Right lobe of liver (tissue), 4 donors: ENCODE measurements around the gene ADAM30.

Experiments used
- POLR2A ChIP-seq: fragments of 450-650 bp; IDR thresholded peaks from one replicate; pipeline ENCODE4 v1.6.1; 2017; ENCODE audit warnings: antibody characterized with exemption, mild to moderate bottlenecking
- TF ChIP-seq, protein P1 (sequence below), 4 donors: fragments of 200-600 bp in 3 of 4; fragments of 450-650 bp in 1 of 4; IDR thresholded peaks; one replicate each; pipeline versions ENCODE4 v1.5.1 to v1.8.0; 2016 to 2022; ENCODE audit warnings: antibody characterized with exemption in 4 of 4, mild to moderate bottlenecking in 2 of 4
- donor health status: DM: no; HTN: no; CAD: no.
- donor health status: DM: no; HTN: no; CAD: no.
- donor health status: DM: no; HTN: yes; CAD: no.

DNA sequence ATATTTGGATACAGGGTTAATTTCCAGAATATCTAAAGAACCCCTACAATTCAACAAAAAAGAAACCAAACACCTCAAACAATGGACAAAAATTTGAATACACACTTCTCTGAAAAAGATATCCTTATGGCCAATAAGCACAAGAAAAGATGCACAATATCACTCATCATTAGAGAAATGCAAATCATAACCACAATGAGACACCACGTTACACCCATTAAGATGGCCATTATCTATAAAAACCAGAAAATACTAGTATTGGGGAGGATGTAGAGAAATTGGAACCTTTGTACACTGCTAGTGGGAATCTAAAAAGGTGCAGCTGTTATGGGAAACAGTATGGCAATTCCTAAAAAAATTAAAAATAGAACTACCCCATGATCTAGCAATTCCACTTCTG, 4.9 kb downstream of the ADAM30 start:
- TF ChIP-seq, protein P1, sequence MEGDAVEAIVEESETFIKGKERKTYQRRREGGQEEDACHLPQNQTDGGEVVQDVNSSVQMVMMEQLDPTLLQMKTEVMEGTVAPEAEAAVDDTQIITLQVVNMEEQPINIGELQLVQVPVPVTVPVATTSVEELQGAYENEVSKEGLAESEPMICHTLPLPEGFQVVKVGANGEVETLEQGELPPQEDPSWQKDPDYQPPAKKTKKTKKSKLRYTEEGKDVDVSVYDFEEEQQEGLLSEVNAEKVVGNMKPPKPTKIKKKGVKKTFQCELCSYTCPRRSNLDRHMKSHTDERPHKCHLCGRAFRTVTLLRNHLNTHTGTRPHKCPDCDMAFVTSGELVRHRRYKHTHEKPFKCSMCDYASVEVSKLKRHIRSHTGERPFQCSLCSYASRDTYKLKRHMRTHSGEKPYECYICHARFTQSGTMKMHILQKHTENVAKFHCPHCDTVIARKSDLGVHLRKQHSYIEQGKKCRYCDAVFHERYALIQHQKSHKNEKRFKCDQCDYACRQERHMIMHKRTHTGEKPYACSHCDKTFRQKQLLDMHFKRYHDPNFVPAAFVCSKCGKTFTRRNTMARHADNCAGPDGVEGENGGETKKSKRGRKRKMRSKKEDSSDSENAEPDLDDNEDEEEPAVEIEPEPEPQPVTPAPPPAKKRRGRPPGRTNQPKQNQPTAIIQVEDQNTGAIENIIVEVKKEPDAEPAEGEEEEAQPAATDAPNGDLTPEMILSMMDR (IDR thresholded peaks at IDR 0.05): no peak
- no peak for TF ChIP-seq POLR2A
